Choroid plexus epithelial cell (primary cell): Measurements from ENCODE around the gene PELI2.

Source experiments
- DNase-seq: peaks from one replicate; pipeline ENCODE4 v3.0.0-alpha.2; 2010; ENCODE audit warnings: low read depth
- H3K4me3 ChIP-seq: 2 replicates; pipeline ENCODE4 v1.5.1; 2011; ENCODE audit warnings: low read depth, mild to moderate bottlenecking, control low read depth, low read length, moderate library complexity
- CTCF ChIP-seq: conservative IDR thresholded peaks from 2 replicates; pipeline ENCODE4 v1.5.1; 2011; ENCODE audit warnings: low read depth, mild to moderate bottlenecking, control low read depth, inconsistent platforms, low read length, moderate library complexity

The PELI2 gene

GRCh38 chr14:56280843-56281242 lies 162.6 kb downstream of the PELI2 start:
- TF ChIP-seq CTCF = peak; percentile 46
- H3K4me3 ChIP-seq = no peak overlapping the region
- no peak for DNase-seq

- no peak for TF ChIP-seq CTCF
- DNase-seq = no peak
- H3K4me3 ChIP-seq = no peak overlapping the region
These were observed 164.0 kb downstream of the PELI2 start for GRCh38 chr14:56282179-56282578.

GRCh38 chr14:56284641-56285040 lies 166.4 kb downstream of the PELI2 start:
- no peak for TF ChIP-seq CTCF
- H3K4me3 ChIP-seq = no peak overlapping the region
- DNase-seq = peak; percentile 29

- no peak overlapping the region for H3K4me3 ChIP-seq
- DNase-seq = no peak
- no peak for TF ChIP-seq CTCF
These were observed 170.9 kb downstream of the PELI2 start for GRCh38 chr14:56289155-56289554.

- H3K4me3 ChIP-seq = no peak overlapping the region
- no peak for TF ChIP-seq CTCF
- DNase-seq = no peak
These were observed 172.0 kb downstream of the PELI2 start for GRCh38 chr14:56290195-56290594.

GRCh38 chr14:56292970-56293369 lies 174.8 kb downstream of the PELI2 start:
- no peak for DNase-seq
- no peak for TF ChIP-seq CTCF

GRCh38 chr14:56293506-56293905 lies 175.3 kb downstream of the PELI2 start:
- no peak for TF ChIP-seq CTCF
- DNase-seq = no peak

More at GRCh38 chr14:56292970-56293369, 174.8 kb downstream of the PELI2 start:
- no peak overlapping the region for H3K4me3 ChIP-seq

More at GRCh38 chr14:56293506-56293905, 175.3 kb downstream of the PELI2 start:
- no peak overlapping the region for H3K4me3 ChIP-seq
